A673 (cell line): ENCODE data around the gene INTS6. TPM values are rescaled to one million over a fixed set of nuclear protein-coding genes. Genes with fewer than 3 reads are reported as not detected.

Source experiments
- BruUV-seq: library from RNA; stranded (reverse); fragments of 400-500 nt; replicated peaks from 2 replicates; lab custom pipeline; 2021; lab: Mats Ljungman, UMichigan
- CTCF ChIA-PET: fragments of 300-600 bp; sonication (Branson Sonifier 250); formaldehyde crosslinking; loops from one replicate; lab custom pipeline; 2022; ENCODE audit warnings: antibody characterized with exemption; lab: Charles Lee
- POLR2A ChIA-PET: fragments of 300-600 bp; sonication (Branson Sonifier 250); formaldehyde crosslinking; loops from one replicate; lab custom pipeline; 2022; ENCODE audit warnings: antibody characterized with exemption; ENCODE audit not compliant: low non-redundant PET; lab: Charles Lee
- DNase-seq: peaks from one replicate; pipeline ENCODE4 v3.0.0-alpha.2; 2015; ENCODE audit warnings: low spot score
- H3K27ac ChIP-seq: fragments of 200-600 bp; sonication (generic); 2 replicates; pipeline ENCODE4 v1.5.1; 2016; ENCODE audit warnings: mixed run types, low read depth, mild to moderate bottlenecking, mixed read lengths, antibody characterized with exemption, low read length; ENCODE audit not compliant: poor library complexity, severe bottlenecking
- H3K27me3 ChIP-seq: fragments of 200-600 bp; sonication (generic); replicated peaks from 2 replicates; pipeline ENCODE4 v1.6.1; 2017; ENCODE audit warnings: mixed run types, low read depth, mild to moderate bottlenecking, mixed read lengths, antibody characterized with exemption, low read length; ENCODE audit not compliant: insufficient read depth, poor library complexity
- H3K36me3 ChIP-seq: fragments of 200-600 bp; sonication (generic); 2 replicates; pipeline ENCODE4 v1.6.1; 2016; ENCODE audit warnings: mixed run types, mild to moderate bottlenecking, mixed read lengths, antibody characterized with exemption, low read length; ENCODE audit not compliant: insufficient read depth, poor library complexity, severe bottlenecking
- H3K4me1 ChIP-seq: fragments of 200-600 bp; sonication (generic); 2 replicates; pipeline ENCODE4 v1.6.1; 2017; ENCODE audit warnings: mixed run types, mild to moderate bottlenecking, mixed read lengths, antibody characterized with exemption, low read length; ENCODE audit not compliant: insufficient read depth, poor library complexity, severe bottlenecking
- H3K4me3 ChIP-seq: fragments of 200-600 bp; sonication (generic); 2 replicates; pipeline ENCODE4 v1.5.1; 2016; ENCODE audit warnings: low read depth, mixed run types, mild to moderate bottlenecking, mixed read lengths, low read length; ENCODE audit not compliant: poor library complexity, severe bottlenecking
- H3K9me3 ChIP-seq: fragments of 200-600 bp; sonication (generic); 2 replicates; pipeline ENCODE4 v1.6.1; 2016; ENCODE audit warnings: mixed run types, low read depth, mild to moderate bottlenecking, mixed read lengths, antibody characterized with exemption, low read length; ENCODE audit not compliant: poor library complexity, severe bottlenecking
- EZH2 ChIP-seq: fragments of 200-600 bp; sonication (generic); IDR thresholded peaks from 2 replicates; pipeline ENCODE4 v1.6.1; 2017; ENCODE audit warnings: borderline replicate concordance, low read depth, mild to moderate bottlenecking, mixed read lengths, antibody characterized with exemption, low read length; ENCODE audit not compliant: poor library complexity, severe bottlenecking
- intact Hi-C: fragments of 100-400 bp; cut with micrococcal nuclease; formaldehyde crosslinking; loops from one replicate; pipeline ENCODE4 v1.10.0; 2022; ENCODE audit not compliant: unreplicated experiment
- total RNA-seq: library from RNA; stranded (reverse); gene quantifications from 2 replicates; pipeline ENCODE4 v1.2.3, GENCODE V29; 2021
- TF ChIP-seq, protein P1 (sequence below): fragments of 300-800, 200-600 bp; sonication (generic); conservative IDR thresholded peaks from 2 replicates; pipeline ENCODE4 v1.5.1; 2017; ENCODE audit warnings: low read depth, mild to moderate bottlenecking, antibody characterized with exemption, low read length, moderate library complexity, mixed read lengths

Gene INTS6
- total RNA-seq, 1 experiment from 2014 or later, result 90.4 TPM

DNA sequence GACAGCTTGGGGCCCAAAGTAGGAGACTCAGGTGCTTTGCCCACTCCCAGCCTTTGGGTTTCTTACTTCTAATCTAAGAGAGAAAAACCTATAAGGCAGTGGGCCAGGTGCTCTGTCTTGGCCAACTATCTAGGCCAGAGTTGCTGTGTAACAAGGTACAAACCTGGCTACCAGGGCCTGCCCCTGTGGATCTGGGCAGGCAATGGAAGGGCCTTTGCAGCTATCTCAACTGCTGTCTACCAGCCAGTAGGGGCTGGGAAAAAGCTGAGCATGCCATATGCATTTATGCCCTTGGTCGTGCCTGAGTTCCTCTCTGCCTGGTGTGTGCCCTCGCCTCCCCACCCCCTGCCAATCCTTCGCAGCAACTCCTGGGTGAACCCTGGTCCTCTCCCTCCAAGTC lies 130.0 kb downstream of the INTS6 start:
- ChIA-PET CTCF (no interaction called here), POLR2A (no interaction called here)
- no peaks in the 10 kb centered on the region for H3K9me3 ChIP-seq
- intact Hi-C loops, result no loop called here
- H3K4me1 ChIP-seq, result peaks cover 6% of the 10 kb centered on the region
- no peak for DNase-seq
- H3K27ac ChIP-seq, result no peak overlapping the region
- no peaks in the 10 kb centered on the region for H3K27me3 ChIP-seq
- no peaks in the 10 kb centered on the region for H3K36me3 ChIP-seq
- BruUV-seq, result no TSS peak
- no peak overlapping the region for H3K4me3 ChIP-seq
- TF ChIP-seq, protein P1, sequence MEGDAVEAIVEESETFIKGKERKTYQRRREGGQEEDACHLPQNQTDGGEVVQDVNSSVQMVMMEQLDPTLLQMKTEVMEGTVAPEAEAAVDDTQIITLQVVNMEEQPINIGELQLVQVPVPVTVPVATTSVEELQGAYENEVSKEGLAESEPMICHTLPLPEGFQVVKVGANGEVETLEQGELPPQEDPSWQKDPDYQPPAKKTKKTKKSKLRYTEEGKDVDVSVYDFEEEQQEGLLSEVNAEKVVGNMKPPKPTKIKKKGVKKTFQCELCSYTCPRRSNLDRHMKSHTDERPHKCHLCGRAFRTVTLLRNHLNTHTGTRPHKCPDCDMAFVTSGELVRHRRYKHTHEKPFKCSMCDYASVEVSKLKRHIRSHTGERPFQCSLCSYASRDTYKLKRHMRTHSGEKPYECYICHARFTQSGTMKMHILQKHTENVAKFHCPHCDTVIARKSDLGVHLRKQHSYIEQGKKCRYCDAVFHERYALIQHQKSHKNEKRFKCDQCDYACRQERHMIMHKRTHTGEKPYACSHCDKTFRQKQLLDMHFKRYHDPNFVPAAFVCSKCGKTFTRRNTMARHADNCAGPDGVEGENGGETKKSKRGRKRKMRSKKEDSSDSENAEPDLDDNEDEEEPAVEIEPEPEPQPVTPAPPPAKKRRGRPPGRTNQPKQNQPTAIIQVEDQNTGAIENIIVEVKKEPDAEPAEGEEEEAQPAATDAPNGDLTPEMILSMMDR, result no peak
- no peak for TF ChIP-seq EZH2

DNA sequence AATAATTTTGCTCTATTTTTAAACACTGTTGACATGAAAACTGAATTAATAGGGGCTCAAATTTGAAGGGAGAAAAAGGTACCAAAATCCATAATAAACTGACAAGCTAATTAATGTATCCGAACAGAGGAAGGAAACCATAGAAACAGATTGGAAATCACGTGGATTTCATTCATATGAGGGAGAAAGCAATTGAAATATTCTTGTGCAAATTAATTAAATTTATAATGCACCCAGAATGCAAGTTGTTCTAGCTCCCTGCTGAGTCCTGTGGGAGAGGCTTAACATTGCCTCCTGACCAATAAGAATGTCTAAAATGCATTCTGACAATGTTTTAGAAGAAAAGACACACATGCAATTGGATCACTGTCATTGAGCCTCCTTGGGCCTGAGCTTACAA lies 131.0 kb downstream of the INTS6 start:
- BruUV-seq, result no TSS peak
- POLR2A ChIA-PET, result no interaction called here
- H3K36me3 ChIP-seq, result no peaks in the 10 kb centered on the region
- no peak for DNase-seq
- H3K4me3 ChIP-seq, result no peak overlapping the region
- H3K27me3 ChIP-seq, result no peaks in the 10 kb centered on the region
- no peak for TF ChIP-seq EZH2
- TF ChIP-seq, protein P1, result no peak
- intact Hi-C loops, result no loop called here
- H3K27ac ChIP-seq, result no peak overlapping the region
- H3K4me1 ChIP-seq, result peaks cover 6% of the 10 kb centered on the region
- CTCF ChIA-PET, result no interaction called here
- H3K9me3 ChIP-seq, result no peaks in the 10 kb centered on the region

DNA sequence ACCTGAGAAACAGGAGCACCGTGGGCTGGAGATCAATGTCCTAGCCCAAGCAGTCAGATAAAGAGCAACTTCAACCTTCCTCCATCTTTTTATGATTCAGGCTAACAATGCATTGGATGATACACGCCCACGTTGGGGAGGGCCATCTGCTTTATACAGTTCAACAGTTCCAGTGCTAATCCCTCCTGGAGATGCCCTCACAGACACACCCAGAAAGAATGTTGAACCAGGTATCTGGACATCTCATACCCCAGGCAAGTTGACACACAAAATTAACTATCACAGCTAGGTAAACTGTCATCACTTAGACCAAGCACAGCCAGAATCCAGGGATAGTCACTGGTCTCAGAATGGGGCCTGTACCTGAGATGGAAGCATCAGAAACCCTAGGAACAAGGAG lies 134.0 kb downstream of the INTS6 start:
- no peaks in the 10 kb centered on the region for H3K27me3 ChIP-seq
- no peaks in the 10 kb centered on the region for H3K9me3 ChIP-seq
- H3K27ac ChIP-seq, result no peak overlapping the region
- BruUV-seq, result no TSS peak
- DNase-seq, result no peak
- peaks cover 22% of the 10 kb centered on the region for H3K4me1 ChIP-seq
- TF ChIP-seq EZH2, result no peak
- TF ChIP-seq, protein P1, result no peak
- intact Hi-C loops, result no loop called here
- H3K4me3 ChIP-seq, result no peak overlapping the region
- H3K36me3 ChIP-seq, result no peaks in the 10 kb centered on the region
- ChIA-PET POLR2A (no interaction called here), CTCF (no interaction called here)
